ENCODE measurements around the gene ENPP1.

ENPP1 gene

GRCh38 chr6:131787766-131788712, 19.8 kb upstream of the ENPP1 start:
- no peaks in the 10 kb centered on the region for H3K36me3 ChIP-seq (ENCODE audit: low read length)
- no peaks in the 10 kb centered on the region for H4K20me1 ChIP-seq (ENCODE audit: low read depth, low read length)
- H3K9ac ChIP-seq (ENCODE audit: low read length): no peak overlapping the region
- no peak overlapping the region for H3K4me2 ChIP-seq (ENCODE audit: low read depth, low read length, poor library complexity, severe bottlenecking)
- H3K27ac ChIP-seq (ENCODE audit: low read depth, low read length): no peak overlapping the region
- H3F3A ChIP-seq (ENCODE audit: insufficient read depth): no peaks in the 10 kb centered on the region
- no peak overlapping the region for H3K4me3 ChIP-seq (ENCODE audit: insufficient read depth, low read length, poor library complexity, severe bottlenecking)
- H3K79me2 ChIP-seq (ENCODE audit: insufficient read depth, low read length): no peaks in the 10 kb centered on the region
- no peaks in the 10 kb centered on the region for H3K9me2 ChIP-seq (replicated peaks; ENCODE audit: insufficient read depth, low read length)
- no peak overlapping the region for H2AFZ ChIP-seq (ENCODE audit: low read depth, low read length, severe bottlenecking)
- TF ChIP-seq EZH2phosphoT487 (conservative IDR thresholded peaks at IDR 0.05; ENCODE audit: low read length) (no peak), CTCF (IDR thresholded peaks at IDR 0.05; ENCODE audit: insufficient read depth, low read length, poor library complexity, severe bottlenecking) (no peak)
- no peaks in the 10 kb centered on the region for H3K9me3 ChIP-seq (ENCODE audit: insufficient read depth, low read length)
- H3K27me3 ChIP-seq (ENCODE audit: low read length): no peaks in the 10 kb centered on the region

- Histone ChIP-seq H3K9me3 (ENCODE audit: insufficient read depth, low read length) (no peaks in the 10 kb centered on the region), H3K9ac (ENCODE audit: low read length) (no peak overlapping the region), H4K20me1 (ENCODE audit: low read depth, low read length) (no peaks in the 10 kb centered on the region), H3K9me2 (replicated peaks; ENCODE audit: insufficient read depth, low read length) (no peaks in the 10 kb centered on the region), H3K4me2 (ENCODE audit: low read depth, low read length, poor library complexity, severe bottlenecking) (no peak overlapping the region), H3K27me3 (ENCODE audit: low read length) (no peaks in the 10 kb centered on the region), H3K79me2 (ENCODE audit: insufficient read depth, low read length) (no peaks in the 10 kb centered on the region), H3K4me3 (ENCODE audit: insufficient read depth, low read length, poor library complexity, severe bottlenecking) (no peak overlapping the region), H3K36me3 (ENCODE audit: low read length) (no peaks in the 10 kb centered on the region), H2AFZ (ENCODE audit: low read depth, low read length, severe bottlenecking) (no peak overlapping the region), H3F3A (ENCODE audit: insufficient read depth) (no peaks in the 10 kb centered on the region), H3K27ac (ENCODE audit: low read depth, low read length) (no peak overlapping the region)
- TF ChIP-seq EZH2phosphoT487 (conservative IDR thresholded peaks at IDR 0.05; ENCODE audit: low read length): no peak
- TF ChIP-seq CTCF (IDR thresholded peaks at IDR 0.05; ENCODE audit: insufficient read depth, low read length, poor library complexity, severe bottlenecking): no peak
These were observed 18.6 kb upstream of the ENPP1 start for GRCh38 chr6:131789219-131789618.

DNA sequence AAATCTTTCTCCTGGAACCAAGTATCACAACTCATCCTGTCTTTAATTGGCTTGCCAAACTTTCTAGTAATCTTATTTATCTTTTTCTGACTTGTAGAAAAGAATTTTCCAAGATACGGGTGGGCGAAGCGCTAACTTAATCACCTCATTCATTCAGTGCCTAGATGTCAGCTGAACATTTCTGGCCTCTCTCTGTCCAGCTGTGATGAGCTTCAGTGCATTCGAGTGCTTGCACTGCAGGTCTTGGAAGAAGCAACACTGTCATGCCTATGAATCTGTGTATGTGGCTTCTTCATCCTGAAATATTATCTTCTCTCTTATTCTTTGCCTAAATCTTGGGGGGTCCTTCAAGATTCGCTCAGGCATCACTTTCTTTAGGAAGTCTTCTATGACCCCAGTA, 16.3 kb upstream of the ENPP1 start:
- no peak for TF ChIP-seq CTCF (IDR thresholded peaks at IDR 0.05; ENCODE audit: insufficient read depth, low read length, poor library complexity, severe bottlenecking)
- TF ChIP-seq EZH2phosphoT487 (conservative IDR thresholded peaks at IDR 0.05; ENCODE audit: low read length): no peak
- Histone ChIP-seq H3K9ac (ENCODE audit: low read length) (no peak overlapping the region), H3K4me3 (ENCODE audit: insufficient read depth, low read length, poor library complexity, severe bottlenecking) (no peak overlapping the region), H3K9me2 (replicated peaks; ENCODE audit: insufficient read depth, low read length) (no peaks in the 10 kb centered on the region), H3F3A (ENCODE audit: insufficient read depth) (no peaks in the 10 kb centered on the region), H3K27me3 (ENCODE audit: low read length) (no peaks in the 10 kb centered on the region), H4K20me1 (ENCODE audit: low read depth, low read length) (no peaks in the 10 kb centered on the region), H3K9me3 (ENCODE audit: insufficient read depth, low read length) (no peaks in the 10 kb centered on the region), H3K4me2 (ENCODE audit: low read depth, low read length, poor library complexity, severe bottlenecking) (no peak overlapping the region), H3K36me3 (ENCODE audit: low read length) (no peaks in the 10 kb centered on the region), H3K27ac (ENCODE audit: low read depth, low read length) (no peak overlapping the region), H2AFZ (ENCODE audit: low read depth, low read length, severe bottlenecking) (no peak overlapping the region), H3K79me2 (ENCODE audit: insufficient read depth, low read length) (no peaks in the 10 kb centered on the region)
